Right cardiac atrium (tissue), 5 donors: ENCODE measurements around the gene WDR83. TPM values are rescaled to one million over a fixed set of nuclear protein-coding genes. Genes with fewer than 3 reads are reported as not detected.
"Not testable (repeated sequence)": the region's sequence is repeated elsewhere in the genome, so short reads cannot be mapped to it uniquely, and the experiment has no call there.

Experiments
- ATAC-seq, 2 donors: fragments of 200-7000 bp; cut with Tn5 transposase; one replicate each; pipeline versions ENCODE4 v1.8.0 to v1.9.1; 2020; ENCODE audit warnings: moderate library complexity in 2 of 2, mild to moderate bottlenecking in 1 of 2
- DNase-seq, 3 donors: peaks; one replicate each; pipeline ENCODE4 v3.0.0-alpha.2; 2020
- H3K27ac ChIP-seq: one replicate; pipeline ENCODE4 v1.5.1; 2013; ENCODE audit warnings: mild to moderate bottlenecking, low read length, control low read depth, moderate library complexity
- H3K27me3 ChIP-seq: one replicate; pipeline ENCODE4 v1.6.1; 2013; ENCODE audit not compliant: control insufficient read depth, insufficient read depth
- H3K4me1 ChIP-seq: one replicate; pipeline ENCODE4 v1.6.1; 2013; ENCODE audit warnings: low read length; ENCODE audit not compliant: control insufficient read depth, insufficient read depth
- H3K4me3 ChIP-seq: one replicate; pipeline ENCODE4 v1.5.1; 2013; ENCODE audit warnings: low read length, control low read depth
- H3K9me3 ChIP-seq: one replicate; pipeline ENCODE4 v1.6.1; 2013; ENCODE audit warnings: low read length; ENCODE audit not compliant: control insufficient read depth
- WGBS: extraction: QIAGEN DNeasy Blood & Tissue Kit; methylation state at CpG from one replicate; pipeline ENCODE4 v1.1.7; 2013; 5-methylcytosine and 5-hydroxymethylcytosine counted together
- intact Hi-C, 4 donors: fragments of 100-400 bp; cut with DNase I; formaldehyde crosslinking; loops; one replicate each; pipeline versions ENCODE4 v1.11.0 to v1.14.0; 2022 to 2023
- long read RNA-seq, 4 donors: library from polyadenylated mRNA; unstranded; transcript quantifications; one replicate each; pipeline ENCODE4 v2.0.0, GENCODE V29; 2020 to 2021
- polyA plus RNA-seq: library from polyadenylated mRNA; stranded (reverse); fragments of 200-250 nt; gene quantifications from one replicate; pipeline ENCODE4 v1.2.3, GENCODE V29; 2013
- total RNA-seq, 4 donors: library from RNA; stranded (reverse); fragmentation: NEBNext Ultra II Directional; extraction: Animal tissue kit (Norgen Biotek cat#: 25700); gene quantifications; one replicate each; pipeline ENCODE4 v1.2.1, GENCODE V29; 2021
- donor health status: healthy with polysubstance abuse.
- donor health status: DM: no; HTN: yes; CAD: no.
- donor health status: DM: no; HTN: no; CAD: no.
- donor health status: DM: no; HTN: yes; CAD: no; lungs with severe emphysema.
- donor health status: DM: yes; HTN: yes; CAD: no.

The WDR83 gene
- 10 to 100 TPM in 1 of 4 donors, 1 to 10 TPM in 3; 6.3 to 10.5 (median 8.1) TPM for total RNA-seq
- polyA plus RNA-seq = 10.0 TPM
- long read RNA-seq, donor 1, transcript WDR83-201 (11 exons, 1,457 nt) = major isoform, 13 of 25 reads
- long read RNA-seq, donor 1, partial matches to known transcripts = 9 of 25 reads
- long read RNA-seq, donor 1, other reads (novel, unspliced or antisense) = 3 of 25 reads
- long read RNA-seq, donor 2, transcript WDR83-201 (11 exons, 1,457 nt) = major isoform, 9 of 12 reads
- long read RNA-seq, donor 2, partial matches to known transcripts = 2 of 12 reads
- long read RNA-seq, donor 2, other reads (novel, unspliced or antisense) = 0 of 12 reads
- long read RNA-seq, donor 3, transcript WDR83-201 (11 exons, 1,457 nt) = major isoform, 24 of 31 reads
- long read RNA-seq, donor 3, partial matches to known transcripts = 5 of 31 reads
- long read RNA-seq, donor 3, other reads (novel, unspliced or antisense) = 1 of 31 reads
- long read RNA-seq, donor 4, transcript WDR83-201 (11 exons, 1,457 nt) = major isoform, 5 of 7 reads
- long read RNA-seq, donor 4, partial matches to known transcripts = 2 of 7 reads
- long read RNA-seq, donor 4, other reads (novel, unspliced or antisense) = 0 of 7 reads

GRCh38 chr19:12666265-12667048, at the start of gene WDR83, which contains the start of gene MAN2B1:
TSS of gene WDR83 (plus strand) at chr19:12666807. CDS start at chr19:12669791, 2,984 bp downstream.
TSS of gene MAN2B1 (minus strand) at chr19:12666742. CDS start at chr19:12666701, 41 bp downstream.
- peak within 1 kb of the TSS; percentile 75 for H3K27ac ChIP-seq

DNA sequence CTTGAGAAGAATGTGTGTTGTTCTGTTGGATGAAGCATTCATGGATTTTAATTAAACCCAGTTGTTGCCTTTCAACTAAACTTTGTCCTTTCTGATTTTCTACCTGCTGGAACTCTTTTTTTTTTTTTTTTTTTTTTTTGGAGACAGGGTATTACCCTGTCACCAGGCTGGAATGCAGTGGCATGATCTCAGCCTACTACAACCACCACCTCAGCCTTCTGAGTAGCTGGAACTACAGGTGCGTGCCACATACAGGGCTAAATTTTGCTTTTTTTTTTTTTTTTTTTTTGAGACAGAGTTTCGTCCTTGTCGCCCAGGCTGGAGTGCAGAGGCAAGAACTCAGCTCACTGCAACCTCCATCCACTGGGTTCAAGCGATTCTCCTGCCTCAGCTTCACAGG, 49.0 kb upstream of the WDR83 start:
- Histone ChIP-seq H3K27ac (no peak overlapping the region), H3K4me1 (no peaks in the 10 kb centered on the region), H3K4me3 (no peak overlapping the region), H3K9me3 (no peaks in the 10 kb centered on the region), H3K27me3 (no peaks in the 10 kb centered on the region)
- WGBS = 98% methylated on average over 4 of the region's 4 CpGs
- DNase-seq (no peak), ATAC-seq (no peak)
- intact Hi-C loops = no loop called here

More at GRCh38 chr19:12666265-12667048, at the start of gene WDR83, which contains the start of gene MAN2B1:
- DNase-seq = peak; percentile 73 to 92 (median 91)
- Histone ChIP-seq H3K9me3 (no peaks in the 10 kb centered on the region), H3K4me1 (peaks cover 7% of the 10 kb centered on the region), H3K4me3 (peak within 1 kb of the TSS; percentile 98), H3K27me3 (no peaks in the 10 kb centered on the region)
- peak; percentile 84 to 86 for ATAC-seq
- WGBS = 1% methylated on average over 46 of the region's 46 CpGs
- intact Hi-C loops = loop anchor here in 1 of 4 donors (10.0 kb wide), 1 partner anchor 102 kb away; no protein-coding TSS in a partner anchor

DNA sequence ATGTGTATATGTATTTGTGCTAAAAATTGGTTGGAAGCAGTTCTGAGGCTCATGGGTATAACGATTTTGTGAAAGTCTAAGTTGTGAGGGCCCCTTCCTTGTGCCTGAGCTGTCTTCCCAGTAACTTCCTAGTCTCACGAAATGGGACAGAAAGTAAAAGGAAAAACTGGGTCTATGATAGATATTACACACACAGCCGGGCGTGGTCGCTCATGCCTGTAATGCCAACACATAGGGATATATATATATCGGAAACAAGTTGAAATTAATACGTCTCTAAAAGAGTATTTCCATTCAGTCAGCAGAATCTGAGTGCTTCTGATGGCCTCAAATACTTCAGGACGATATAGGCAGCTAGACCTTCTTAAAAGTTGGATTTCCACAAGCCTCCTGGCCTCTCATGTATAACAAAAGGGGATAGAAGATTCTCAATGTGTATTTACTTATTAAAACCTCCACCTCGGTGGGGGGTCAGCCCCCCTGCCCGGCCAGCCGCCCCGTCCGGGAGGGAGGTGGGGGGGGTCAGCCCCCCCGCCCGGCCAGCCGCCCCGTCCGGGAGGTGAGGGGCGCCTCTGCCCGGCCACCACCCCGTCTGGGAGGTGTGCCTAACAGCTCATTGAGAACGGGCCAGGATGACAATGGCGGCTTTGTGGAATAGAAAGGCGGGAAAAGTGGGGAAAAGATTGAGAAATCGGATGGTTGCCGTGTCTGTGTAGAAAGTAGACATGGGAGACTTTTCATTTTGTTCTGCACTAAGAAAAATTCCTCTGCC, 45.2 kb upstream of the WDR83 start:
- H3K4me1 ChIP-seq, ATAC-seq, DNase-seq, intact Hi-C loops, H3K27me3 ChIP-seq, H3K4me3 ChIP-seq, H3K9me3 ChIP-seq, H3K27ac ChIP-seq: not testable (repeated sequence)
- WGBS = 74% methylated on average over 26 of the region's 26 CpGs

- Histone ChIP-seq H3K4me3 (no peak overlapping the region), H3K4me1 (no peaks in the 10 kb centered on the region), H3K9me3 (no peaks in the 10 kb centered on the region), H3K27ac (no peak overlapping the region), H3K27me3 (no peaks in the 10 kb centered on the region)
- ATAC-seq (no peak), DNase-seq (no peak)
- intact Hi-C loops = no loop called here
- WGBS = 88% methylated on average over 4 of the region's 4 CpGs
These were observed 43.1 kb upstream of the WDR83 start for GRCh38 chr19:12623361-12624031.

DNA sequence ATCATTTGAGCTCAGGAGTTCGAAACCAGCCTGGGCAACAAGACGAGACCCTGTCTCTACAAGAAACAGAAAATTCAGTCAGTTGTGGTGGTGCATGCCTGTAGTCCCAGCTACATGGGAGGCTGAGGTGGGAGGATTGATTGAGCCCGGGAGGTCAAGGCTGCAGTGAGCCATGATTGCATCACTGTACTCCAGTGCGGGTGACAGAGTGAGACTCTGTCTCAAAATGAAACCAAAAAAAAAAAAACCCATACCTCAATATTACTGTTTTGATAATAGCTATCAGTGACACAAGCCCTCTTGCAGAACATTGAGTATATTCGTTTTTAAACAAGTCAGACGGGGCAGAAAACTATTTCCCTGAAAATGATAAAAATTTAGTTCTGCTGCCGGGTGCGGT, 39.6 kb upstream of the WDR83 start:
- intact Hi-C loops = no loop called here
- H3K4me1 ChIP-seq = no peaks in the 10 kb centered on the region
- H3K27ac ChIP-seq = no peak overlapping the region
- H3K9me3 ChIP-seq = no peaks in the 10 kb centered on the region
- WGBS = 97% methylated on average over 8 of the region's 8 CpGs
- no peaks in the 10 kb centered on the region for H3K27me3 ChIP-seq
- ATAC-seq = no peak
- H3K4me3 ChIP-seq = no peak overlapping the region
- no peak for DNase-seq

- Histone ChIP-seq H3K4me3 (no peak overlapping the region), H3K27ac (no peak overlapping the region), H3K9me3 (no peaks in the 10 kb centered on the region), H3K27me3 (no peaks in the 10 kb centered on the region), H3K4me1 (no peaks in the 10 kb centered on the region)
- ATAC-seq = no peak
- intact Hi-C loops = no loop called here
- 98% methylated on average over 17 of the region's 17 CpGs for WGBS
- DNase-seq = no peak
These were observed 38.3 kb upstream of the WDR83 start for GRCh38 chr19:12628040-12629022.

GRCh38 chr19:12629215-12629614, 37.4 kb upstream of the WDR83 start:
- Histone ChIP-seq H3K4me1 (no peaks in the 10 kb centered on the region), H3K27ac (no peak overlapping the region), H3K9me3 (no peaks in the 10 kb centered on the region), H3K27me3 (no peaks in the 10 kb centered on the region), H3K4me3 (no peak overlapping the region)
- DNase-seq (no peak), ATAC-seq (no peak)
- 92% methylated on average over 7 of the region's 7 CpGs for WGBS
- intact Hi-C loops = no loop called here

- Histone ChIP-seq H3K4me1 (peaks cover 3% of the 10 kb centered on the region), H3K9me3 (no peaks in the 10 kb centered on the region), H3K27me3 (no peaks in the 10 kb centered on the region), H3K4me3 (no peak overlapping the region), H3K27ac (no peak overlapping the region)
- 84% methylated on average over 13 of the region's 13 CpGs for WGBS
- DNase-seq (no peak), ATAC-seq (no peak)
- intact Hi-C loops = no loop called here
These were observed 30.0 kb upstream of the WDR83 start for GRCh38 chr19:12636631-12637030.

DNA sequence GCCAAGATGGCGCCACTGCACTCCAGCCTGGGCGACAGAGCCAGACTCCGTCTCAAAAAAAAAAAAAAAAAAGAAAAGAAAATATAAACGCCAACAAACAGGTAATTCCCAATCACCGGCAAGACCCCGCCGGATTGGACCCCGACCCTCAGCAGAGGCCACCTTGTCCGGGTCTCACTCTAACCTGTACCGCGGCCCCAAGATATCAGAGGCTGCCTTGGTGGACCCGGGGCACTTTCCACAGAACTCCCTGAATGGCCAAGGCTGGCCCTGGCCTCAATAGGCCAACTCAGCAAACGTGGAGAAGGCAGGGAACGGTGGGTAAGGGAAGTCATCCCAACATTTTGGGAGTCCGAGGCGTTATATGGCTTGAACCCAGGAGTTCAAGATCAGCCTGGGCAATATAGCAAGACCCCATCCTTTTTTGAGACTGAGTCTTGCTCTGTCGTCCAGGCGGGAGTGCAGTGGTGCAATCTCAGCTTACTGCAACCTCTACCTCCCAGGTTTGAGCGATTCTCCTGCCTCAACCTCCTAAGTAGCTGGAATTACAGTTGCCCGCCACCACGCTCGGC, 27.9 kb upstream of the WDR83 start:
- H3K4me3 ChIP-seq = no peak overlapping the region
- no peak for DNase-seq
- WGBS = 95% methylated on average over 22 of the region's 22 CpGs

More for the DNA sequence above, 27.9 kb upstream of the WDR83 start:
- ATAC-seq = no peak
- H3K27ac ChIP-seq = no peak overlapping the region
- intact Hi-C loops = no loop called here
- peaks cover 3% of the 10 kb centered on the region for H3K4me1 ChIP-seq
- no peaks in the 10 kb centered on the region for H3K27me3 ChIP-seq
- no peaks in the 10 kb centered on the region for H3K9me3 ChIP-seq
